Stimulated activated CD4-positive, alpha-beta T cell treated with anti-CD3 and anti-CD28 coated beads, Interleukin-12 subunit alpha, Interleukin-12 subunit beta, amount 100 ng/mL, for 24 hours (primary cell): ENCODE measurements around the gene ADAMTS3.
"Not testable (repeated sequence)": the region's sequence is repeated elsewhere in the genome, so short reads cannot be mapped to it uniquely, and the experiment has no call there.

Source experiments
- DNase-seq, 2 experiments: peaks; one replicate each; pipeline ENCODE4 v3.0.0-alpha.2; 2020; ENCODE audit warnings: low read depth in 2 of 2

The ADAMTS3 gene

GRCh38 chr4:72553540-72554337 lies 15.3 kb downstream of the ADAMTS3 start:
- no peak for DNase-seq

- no peak for DNase-seq
These were observed 16.6 kb downstream of the ADAMTS3 start for GRCh38 chr4:72552447-72552846.

GRCh38 chr4:72546456-72546855 lies 22.6 kb downstream of the ADAMTS3 start:
- DNase-seq = no peak

GRCh38 chr4:72540694-72541093 lies 28.3 kb downstream of the ADAMTS3 start:
- DNase-seq = not testable (repeated sequence)

GRCh38 chr4:72538006-72538405 lies 31.0 kb downstream of the ADAMTS3 start:
- DNase-seq = no peak

GRCh38 chr4:72536443-72536842 lies 32.6 kb downstream of the ADAMTS3 start:
- DNase-seq = no peak

GRCh38 chr4:72531768-72532290 lies 37.2 kb downstream of the ADAMTS3 start:
- DNase-seq = no peak

- no peak for DNase-seq
These were observed 37.7 kb downstream of the ADAMTS3 start for GRCh38 chr4:72531322-72531721.

- DNase-seq = no peak
These were observed 39.7 kb downstream of the ADAMTS3 start for GRCh38 chr4:72529148-72529822.

- no peak for DNase-seq
These were observed 41.9 kb downstream of the ADAMTS3 start for GRCh38 chr4:72527038-72527646.

GRCh38 chr4:72525938-72526337 lies 43.1 kb downstream of the ADAMTS3 start:
- DNase-seq = no peak

- DNase-seq = no peak
These were observed 46.6 kb downstream of the ADAMTS3 start for GRCh38 chr4:72522440-72522839.

- DNase-seq = no peak
These were observed 55.8 kb downstream of the ADAMTS3 start for GRCh38 chr4:72513227-72513626.

- DNase-seq = no peak
These were observed 61.1 kb downstream of the ADAMTS3 start for GRCh38 chr4:72507860-72508419.

- no peak for DNase-seq
These were observed 61.9 kb downstream of the ADAMTS3 start for GRCh38 chr4:72507167-72507566.

GRCh38 chr4:72505314-72505744 lies 63.7 kb downstream of the ADAMTS3 start:
- DNase-seq = no peak

GRCh38 chr4:72500214-72500613 lies 68.8 kb downstream of the ADAMTS3 start:
- DNase-seq = no peak

- DNase-seq = no peak
These were observed 72.9 kb downstream of the ADAMTS3 start for GRCh38 chr4:72496119-72496518.

- DNase-seq = no peak
These were observed 74.9 kb downstream of the ADAMTS3 start for GRCh38 chr4:72494156-72494555.

- DNase-seq = no peak
These were observed 79.8 kb downstream of the ADAMTS3 start for GRCh38 chr4:72489267-72489666.

- no peak for DNase-seq
These were observed 82.0 kb downstream of the ADAMTS3 start for GRCh38 chr4:72486991-72487390.

GRCh38 chr4:72484981-72485380 lies 84.0 kb downstream of the ADAMTS3 start:
- no peak for DNase-seq
